SK-N-SH (cell line): ENCODE measurements around the gene FLVCR1. TPM values are rescaled to one million over a fixed set of nuclear protein-coding genes. Genes with fewer than 3 reads are reported as not detected.

Source experiments
- CTCF ChIA-PET: fragments of 300-600, 350-600 bp; formaldehyde crosslinking; extraction: SDS; loops from one replicate; lab custom pipeline; 2021; lab: Yijun Ruan, JAX
- POLR2A ChIA-PET: fragments of 350-600 bp; sonication (Branson Sonifier 250); formaldehyde crosslinking; extraction: SDS; loops from one replicate; lab custom pipeline; 2020; ENCODE audit warnings: antibody characterized with exemption, inconsistent platforms; lab: Yijun Ruan, JAX
- DNase-seq: peaks from one replicate; pipeline ENCODE4 v3.0.0; 2012
- H2AFZ ChIP-seq: fragments of 200-600 bp; sonication (generic); 2 replicates; pipeline ENCODE4 v1.8.1; 2016; ENCODE audit warnings: antibody characterized with exemption, mild to moderate bottlenecking, low read depth
- H3F3A ChIP-seq: fragments of 200-600 bp; sonication (generic); replicated peaks from 2 replicates; pipeline ENCODE3; 2016; ENCODE audit warnings: antibody characterized with exemption, mild to moderate bottlenecking; ENCODE audit not compliant: insufficient read depth
- H3K27ac ChIP-seq, 2 experiments: fragments of 200-500 bp in 1 of 2; fragments of 200-600 bp in 1 of 2; sonication (Bioruptor generic) in 1 of 2; sonication (generic), shearing (Covaris generic) in 1 of 2; 2 replicates each; pipeline versions ENCODE4 v1.5.1 to v1.6.1; 2014 to 2016; ENCODE audit warnings: low read depth in 2 of 2, inconsistent platforms in 1 of 2, low read length in 1 of 2, mild to moderate bottlenecking in 1 of 2, mixed read lengths in 1 of 2
- H3K27me3 ChIP-seq: fragments of 200-600 bp; sonication (generic), shearing (Covaris generic); 2 replicates; pipeline ENCODE4 v1.6.1; 2016; ENCODE audit warnings: mixed run types; ENCODE audit not compliant: insufficient read depth
- H3K36me3 ChIP-seq, 2 experiments: fragments of 200-500 bp in 1 of 2; fragments of 200-600 bp in 1 of 2; sonication (Bioruptor generic) in 1 of 2; sonication (generic) in 1 of 2; replicated peaks in 1 of 2; 2 replicates each; pipeline versions ENCODE3 to v1.5.1; 2014 to 2016; ENCODE audit warnings: low read length in 1 of 2, mild to moderate bottlenecking in 1 of 2; ENCODE audit not compliant: insufficient read depth in 2 of 2, control insufficient read depth in 1 of 2
- H3K4me1 ChIP-seq, 2 experiments: fragments of 200-500 bp in 1 of 2; fragments of 200-600 bp in 1 of 2; sonication (Bioruptor generic) in 1 of 2; sonication (generic), shearing (Covaris generic) in 1 of 2; 2 replicates each; pipeline versions ENCODE4 v1.5.1 to v1.6.1; 2014 to 2016; ENCODE audit warnings: low read depth in 1 of 2, low read length in 1 of 2, mixed run types in 1 of 2; ENCODE audit not compliant: insufficient read depth in 2 of 2, control insufficient read depth in 1 of 2
- H3K4me2 ChIP-seq: fragments of 200-600 bp; sonication (generic), shearing (Covaris generic); 2 replicates; pipeline ENCODE4 v1.6.1; 2017; ENCODE audit warnings: mixed run types
- H3K4me3 ChIP-seq, 2 experiments: fragments of 200-500 bp in 1 of 2; fragments of 200-600 bp in 1 of 2; sonication (Bioruptor generic) in 1 of 2; sonication (generic), shearing (Covaris generic) in 1 of 2; 2 replicates each; pipeline versions ENCODE4 v1.5.1 to v1.8.1; 2014 to 2016; ENCODE audit warnings: low read depth in 2 of 2, inconsistent platforms in 1 of 2, low read length in 1 of 2, mild to moderate bottlenecking in 1 of 2, mixed read lengths in 1 of 2, moderate library complexity in 1 of 2
- H3K79me2 ChIP-seq: fragments of 200-600 bp; sonication (generic); 2 replicates; pipeline ENCODE4 v1.8.1; 2017; ENCODE audit warnings: mild to moderate bottlenecking; ENCODE audit not compliant: insufficient read depth
- H3K9ac ChIP-seq: fragments of 200-600 bp; sonication (generic); 2 replicates; pipeline ENCODE4 v1.6.1; 2017; ENCODE audit warnings: mixed run types
- H3K9me2 ChIP-seq: fragments of 200-600 bp; sonication (generic); 2 replicates; pipeline ENCODE4 v1.6.1; 2017; ENCODE audit warnings: mixed run types
- H3K9me3 ChIP-seq: fragments of 200-600 bp; sonication (generic); 2 replicates; pipeline ENCODE4 v1.6.1; 2017; ENCODE audit warnings: mixed run types, mild to moderate bottlenecking, moderate library complexity
- H4K20me1 ChIP-seq: fragments of 200-600 bp; sonication (generic); 2 replicates; pipeline ENCODE4 v1.6.1; 2017; ENCODE audit warnings: mild to moderate bottlenecking, mixed run types; ENCODE audit not compliant: insufficient read depth
- CHD2 ChIP-seq: fragments of 150-350 bp; IDR thresholded peaks from 2 replicates; pipeline ENCODE4 v1.6.1; 2018; ENCODE audit warnings: low read length; ENCODE audit not compliant: partially characterized antibody
- EZH2phosphoT487 ChIP-seq: fragments of 200-600 bp; sonication (generic); IDR thresholded peaks from 2 replicates; pipeline ENCODE4 v1.6.1; 2017; ENCODE audit warnings: low read depth, mixed run types, mild to moderate bottlenecking, antibody characterized with exemption, moderate library complexity, borderline replicate concordance
- FOXM1 ChIP-seq: IDR thresholded peaks from 2 replicates; pipeline ENCODE4 v1.4.0; 2012; ENCODE audit warnings: low read depth, mild to moderate bottlenecking
- GATA2 ChIP-seq: sonication (generic); formaldehyde crosslinking; IDR thresholded peaks from 2 replicates; pipeline ENCODE4 v1.5.0; 2020; ENCODE audit warnings: mild to moderate bottlenecking, missing genetic modification reagents
- IRF3 ChIP-seq: fragments of 150-350 bp; IDR thresholded peaks from 2 replicates; pipeline ENCODE4 v1.6.1; 2016; ENCODE audit warnings: mild to moderate bottlenecking, low read depth, low read length
- MAX ChIP-seq: IDR thresholded peaks from 2 replicates; pipeline ENCODE4 v1.4.0; 2012; ENCODE audit warnings: low read depth
- NRF1 ChIP-seq: IDR thresholded peaks from 2 replicates; pipeline ENCODE4 v1.6.1; 2012; ENCODE audit warnings: low read depth, mild to moderate bottlenecking, low read length
- PBX3 ChIP-seq: IDR thresholded peaks from 2 replicates; pipeline ENCODE4; 2012
- POLR2AphosphoS5 ChIP-seq: IDR thresholded peaks from 2 replicates; pipeline ENCODE4 v1.6.1; 2012; ENCODE audit warnings: low read depth, low read length
- RCOR1 ChIP-seq: fragments of 150-350 bp; IDR thresholded peaks from 2 replicates; pipeline ENCODE4 v1.6.1; 2017; ENCODE audit warnings: antibody characterized with exemption, low read length
- SMC3 ChIP-seq: IDR thresholded peaks from 2 replicates; pipeline ENCODE4 v1.6.1; 2012; ENCODE audit warnings: low read depth, low read length, improper control_type of control experiment
- TEAD4 ChIP-seq: IDR thresholded peaks from 2 replicates; pipeline ENCODE4 v1.4.0; 2012; ENCODE audit warnings: mild to moderate bottlenecking, borderline replicate concordance; ENCODE audit not compliant: insufficient read depth
- USF2 ChIP-seq: fragments of 150-350 bp; IDR thresholded peaks from 2 replicates; pipeline ENCODE4 v1.6.1; 2017; ENCODE audit warnings: antibody characterized with exemption, low read length, low read depth, borderline replicate concordance
- WGBS: methylation state at CpG from one replicate; pipeline ENCODE4 v1.1.6; 2017; ENCODE audit warnings: low lambda C conversion rate; 5-methylcytosine and 5-hydroxymethylcytosine counted together
- polyA plus RNA-seq, 3 experiments: library from polyadenylated mRNA; depleted of rRNA; stranded (reverse); fragments of >200 nt; gene quantifications; 2 replicates each; pipeline ENCODE4 v1.2.3, GENCODE V29; 2012

The FLVCR1 gene
- polyA plus RNA-seq, 1 of the 3 experiments (the other 2 are of a cell fraction) = 1.7 TPM

- ChIA-PET POLR2A (no interaction called here), CTCF (no interaction called here)
- WGBS = 70% methylated on average over 5 of the region's 5 CpGs
Measured at GRCh38 chr1:212819726-212820125, 38.3 kb upstream of the FLVCR1 start.

GRCh38 chr1:212820969-212821368 lies 37.1 kb upstream of the FLVCR1 start:
- H3K27me3 ChIP-seq = no peaks in the 10 kb centered on the region
- no peaks in the 10 kb centered on the region for H4K20me1 ChIP-seq
- no peak for DNase-seq
- TF ChIP-seq MAX = no peak
- TF ChIP-seq PBX3 = no peak
- TF ChIP-seq TEAD4 = no peak
- no peak for TF ChIP-seq GATA2 (CRISPR knock-in tag)
- TF ChIP-seq IRF3 = no peak
- no peak for TF ChIP-seq EZH2phosphoT487
- TF ChIP-seq FOXM1 = no peak
- TF ChIP-seq CHD2 = no peak
- TF ChIP-seq USF2 = no peak
- TF ChIP-seq NRF1 = no peak
- TF ChIP-seq, all 33 proteins: peak for 0
- WGBS = 92% methylated on average over 2 of the region's 2 CpGs
- no peaks in the 10 kb centered on the region for H3K4me1 ChIP-seq
- H3K9ac ChIP-seq = no peak overlapping the region
- H3F3A ChIP-seq = no peaks in the 10 kb centered on the region
- no peaks in the 10 kb centered on the region for H3K36me3 ChIP-seq
- no peak overlapping the region for H3K27ac ChIP-seq
- no peak overlapping the region for H3K4me2 ChIP-seq
- H3K9me2 ChIP-seq = no peaks in the 10 kb centered on the region
- ChIA-PET CTCF (interaction anchor here (1.0 to 1.8 kb wide), 2 partner anchors 15 to 174 kb away, joined by 3 to 9 read pairs; no protein-coding TSS in a partner anchor), POLR2A (interaction anchor here (0.9 kb wide), 1 partner anchor 213 kb away, joined by 3 read pairs; the partner anchor contains the start of gene ATF3)
- H3K79me2 ChIP-seq = no peaks in the 10 kb centered on the region
- H3K4me3 ChIP-seq = no peak overlapping the region
- H2AFZ ChIP-seq = no peak overlapping the region
- H3K9me3 ChIP-seq = no peaks in the 10 kb centered on the region

More at GRCh38 chr1:212819726-212820125, 38.3 kb upstream of the FLVCR1 start:
- Histone ChIP-seq H3F3A (no peaks in the 10 kb centered on the region), H3K4me1 (no peaks in the 10 kb centered on the region), H3K79me2 (no peaks in the 10 kb centered on the region), H3K36me3 (no peaks in the 10 kb centered on the region), H3K4me3 (no peak overlapping the region), H3K27me3 (no peaks in the 10 kb centered on the region), H3K9me2 (no peaks in the 10 kb centered on the region), H2AFZ (no peak overlapping the region), H3K4me2 (no peak overlapping the region), H3K9ac (no peak overlapping the region), H4K20me1 (no peaks in the 10 kb centered on the region), H3K9me3 (no peaks in the 10 kb centered on the region), H3K27ac (no peak overlapping the region)
- TF ChIP-seq SMC3 (no peak), RCOR1 (no peak), POLR2AphosphoS5 (no peak), GATA2 (CRISPR knock-in tag) (no peak)
- DNase-seq = no peak
